ENCODE data around the gene MRPS23. TPM values are rescaled to one million over a fixed set of nuclear protein-coding genes. Genes with fewer than 3 reads are reported as not detected.
A peak's percentile ranks its signal among the peaks of the same experiment; 100 is the strongest.

The MRPS23 gene
- total and polyA plus RNA-seq, 2 of the 8 experiments (the other 6 are each of a cell fraction or from before 2014, with no cell fraction given) = 38.6 to 60.4 TPM

- TF ChIP-seq E2F6 (IDR thresholded peaks at IDR 0.05) (no peak), SRF (IDR thresholded peaks at IDR 0.05; ENCODE audit: low read depth, low read length) (no peak), TAF1 (IDR thresholded peaks at IDR 0.05; ENCODE audit: low read depth, low read length) (no peak), ZNF274 (IDR thresholded peaks at IDR 0.05; ENCODE audit: borderline replicate concordance, extremely low read depth, low read length) (no peak), CREB1 (IDR thresholded peaks at IDR 0.05) (no peak), RFX5 (IDR thresholded peaks at IDR 0.05; ENCODE audit: borderline replicate concordance, low read depth, low read length) (no peak)
- Histone ChIP-seq H3K4me2 (ENCODE audit: insufficient read depth in 1 of 2, low read depth in 2 of 2, low read length in 2 of 2) (no peak overlapping the region), H2BK20ac (ENCODE audit: low read length) (no peak overlapping the region), H4K8ac (ENCODE audit: extremely low read depth, insufficient read depth, low read length) (no peak overlapping the region), H2AK5ac (ENCODE audit: low read depth, low read length) (peak overlapping the region; percentile 5; the same call in 1 of the 2 replicates), H3K9ac (replicated peaks in 1 of 4; ENCODE audit: extremely low read depth in 1 of 4, low read depth in 3 of 4, low read length in 3 of 4) (no peak overlapping the region), H4K91ac (replicated peaks; ENCODE audit: insufficient read length, low read length) (no peak overlapping the region), H2BK120ac (replicated peaks; ENCODE audit: low read depth, low read length) (no peak overlapping the region), H3K27ac (ENCODE audit: low read depth, low read length) (no peak overlapping the region), H3K27me3 (replicated peaks in 1 of 4; ENCODE audit: control insufficient read depth in 3 of 4, extremely low read depth in 1 of 4, insufficient read depth in 3 of 4, low read length in 3 of 4) (no peaks in the 10 kb centered on the region), H3K79me2 (ENCODE audit: control insufficient read depth in 1 of 2, insufficient read depth in 2 of 2, low read length in 2 of 2) (no peaks in the 10 kb centered on the region), H3K4me3 (ENCODE audit: extremely low read depth in 1 of 4, insufficient read depth in 2 of 4, low read depth in 3 of 4, low read length in 4 of 4) (no peak overlapping the region), H2BK5ac (ENCODE audit: low read depth, low read length) (no peak overlapping the region), H2AFZ (ENCODE audit: low read length) (no peak overlapping the region), H3K4me1 (replicated peaks in 1 of 4; ENCODE audit: control insufficient read depth in 3 of 4, insufficient read depth in 4 of 4, low read length in 3 of 4) (peaks cover 4 to 12% (median 8%) of the 10 kb centered on the region in 4 experiments), H2BK15ac (ENCODE audit: low read length) (no peak overlapping the region; the same call in 1 of the 2 replicates), H3K36me3 (ENCODE audit: control insufficient read depth in 2 of 4, insufficient read depth in 4 of 4, low read length in 3 of 4) (no peaks in the 10 kb centered on the region), H3K18ac (ENCODE audit: extremely low read depth, low read length) (no peak overlapping the region; the same call in 1 of the 2 replicates), H4K5ac (ENCODE audit: insufficient read length, low read depth, low read length) (no peak overlapping the region), H3K14ac (ENCODE audit: insufficient read length) (no peak overlapping the region), H3K9me3 (ENCODE audit: insufficient read depth in 2 of 2, low read depth in 1 of 2, low read length in 1 of 2) (no peaks in the 10 kb centered on the region), H3K56ac (replicated peaks; ENCODE audit: insufficient read length, low read depth, low read length) (no peak overlapping the region), H3K4ac (replicated peaks; ENCODE audit: insufficient read length, low read depth, low read length) (no peak overlapping the region), H3K79me1 (ENCODE audit: low read depth, low read length) (no peaks in the 10 kb centered on the region), H3K23me2 (ENCODE audit: low read depth, low read length) (peaks cover 1% of the 10 kb centered on the region; the same call in 1 of the 2 replicates), H2BK12ac (ENCODE audit: low read depth, low read length) (no peak overlapping the region), H3K23ac (ENCODE audit: insufficient read length) (no peak overlapping the region), H4K20me1 (replicated peaks in 1 of 2; ENCODE audit: control insufficient read depth in 1 of 2, insufficient read depth in 2 of 2, low read length in 2 of 2) (no peaks in the 10 kb centered on the region)
- CTCF ChIA-PET (ENCODE audit: partially characterized antibody) = interaction anchor here (0.8 to 2.0 kb wide), 6 partner anchors 12 to 30 kb away, joined by 3 to 13 read pairs (median 6); no protein-coding TSS in a partner anchor
- DNase-seq (ENCODE audit: low read depth in 1 of 2, low spot score in 2 of 2) (no peak), FAIRE-seq (no peak)
- 88% methylated on average over 4 of the region's 4 CpGs; no CpG with 5 or more reads in 1 of the 2 experiments for WGBS, 2 experiments (ENCODE audit: extremely low coverage in 1 of 2, insufficient coverage in 1 of 2, insufficient read length in 1 of 2, insufficient replicate concordance in 2 of 2, low coverage in 1 of 2, low lambda C conversion rate in 2 of 2, missing lambda C conversion rate in 1 of 2)
- POLR2A ChIA-PET (ENCODE audit: partially characterized antibody) = interaction anchor here (0.8 to 3.2 kb wide), 7 partner anchors 8 to 122 kb away, joined by 3 to 9 read pairs (median 4); partner anchors contain the start of gene SRSF1
Measured at GRCh38 chr17:57886020-57886419, 36.2 kb upstream of the MRPS23 start.
